HEK293 (cell line): ENCODE measurements around the gene ACTRT2.
A peak's percentile ranks its signal among the peaks of the same experiment; 100 is the strongest.

ENCODE experiments used
- BCL11B ChIP-seq: fragments of 450-650 bp; formaldehyde crosslinking; IDR thresholded peaks from 2 replicates; pipeline ENCODE4 v1.5.1; 2016; ENCODE audit warnings: low read depth, missing biosample characterization, missing genetic modification characterization
- HOXD13 ChIP-seq: sonication (generic); formaldehyde crosslinking; IDR thresholded peaks from 2 replicates; pipeline ENCODE4 v1.8.0; 2022; ENCODE audit warnings: missing genetic modification reagents, borderline replicate concordance
- KLF1 ChIP-seq: fragments of 450-650 bp; formaldehyde crosslinking; IDR thresholded peaks from 2 replicates; pipeline ENCODE4 v1.5.1; 2016; ENCODE audit warnings: missing biosample characterization, missing genetic modification characterization
- ZBTB1 ChIP-seq: fragments of 450-650 bp; formaldehyde crosslinking; IDR thresholded peaks from 2 replicates; pipeline ENCODE4 v1.5.1; 2016; ENCODE audit warnings: missing biosample characterization, missing genetic modification characterization
- ZBTB21 ChIP-seq: fragments of 450-650 bp; formaldehyde crosslinking; IDR thresholded peaks from 2 replicates; pipeline ENCODE4 v1.5.1; 2017; ENCODE audit warnings: missing biosample characterization, missing genetic modification characterization
- ZFP37 ChIP-seq: fragments of 450-650 bp; formaldehyde crosslinking; IDR thresholded peaks from 2 replicates; pipeline ENCODE4 v1.5.1; 2016; ENCODE audit warnings: missing biosample characterization, missing genetic modification characterization
- ZFP41 ChIP-seq: fragments of 450-650 bp; formaldehyde crosslinking; IDR thresholded peaks from 2 replicates; pipeline ENCODE4 v1.5.1; 2016; ENCODE audit warnings: missing biosample characterization, missing genetic modification characterization, borderline replicate concordance
- ZIC2 ChIP-seq: fragments of 450-650 bp; formaldehyde crosslinking; IDR thresholded peaks from 2 replicates; pipeline ENCODE4 v1.5.1; 2016; ENCODE audit warnings: missing biosample characterization, missing genetic modification characterization
- ZNF10 ChIP-seq: fragments of 450-650 bp; formaldehyde crosslinking; IDR thresholded peaks from 2 replicates; pipeline ENCODE4 v1.5.1; 2017; ENCODE audit warnings: missing biosample characterization, missing genetic modification characterization
- ZNF112 ChIP-seq: fragments of 450-650 bp; formaldehyde crosslinking; IDR thresholded peaks from 2 replicates; pipeline ENCODE4 v1.5.0; 2017; ENCODE audit warnings: missing biosample characterization, missing genetic modification characterization
- ZNF133 ChIP-seq: fragments of 450-650 bp; formaldehyde crosslinking; IDR thresholded peaks from 2 replicates; pipeline ENCODE4 v1.5.1; 2016; ENCODE audit warnings: missing biosample characterization, missing genetic modification characterization
- ZNF16 ChIP-seq: fragments of 450-650 bp; formaldehyde crosslinking; IDR thresholded peaks from 2 replicates; pipeline ENCODE4 v1.5.1; 2016; ENCODE audit warnings: low read depth, missing biosample characterization, missing genetic modification characterization
- ZNF184 ChIP-seq: fragments of 450-650 bp; IDR thresholded peaks from 2 replicates; pipeline ENCODE4 v1.5.1; 2018; ENCODE audit warnings: missing biosample characterization, mild to moderate bottlenecking, missing genetic modification characterization
- ZNF211 ChIP-seq: fragments of 450-650 bp; formaldehyde crosslinking; IDR thresholded peaks from 2 replicates; pipeline ENCODE4 v1.5.1; 2016; ENCODE audit warnings: low read depth, missing biosample characterization, missing genetic modification characterization
- ZNF23 ChIP-seq: fragments of 450-650 bp; formaldehyde crosslinking; IDR thresholded peaks from 2 replicates; pipeline ENCODE4 v1.5.1; 2016; ENCODE audit warnings: missing biosample characterization, missing genetic modification characterization, borderline replicate concordance
- ZNF37A ChIP-seq: fragments of 450-650 bp; IDR thresholded peaks from 2 replicates; pipeline ENCODE4 v1.5.1; 2018; ENCODE audit warnings: missing biosample characterization, missing genetic modification characterization
- ZNF473 ChIP-seq: fragments of 450-650 bp; formaldehyde crosslinking; IDR thresholded peaks from 2 replicates; pipeline ENCODE4 v1.5.1; 2017; ENCODE audit warnings: missing biosample characterization, missing genetic modification characterization
- ZNF501 ChIP-seq: fragments of 450-650 bp; formaldehyde crosslinking; IDR thresholded peaks from 2 replicates; pipeline ENCODE4 v1.5.1; 2016; ENCODE audit warnings: missing biosample characterization, missing genetic modification characterization
- ZNF521 ChIP-seq: fragments of 450-650 bp; formaldehyde crosslinking; IDR thresholded peaks from 2 replicates; pipeline ENCODE4 v1.5.1; 2017; ENCODE audit warnings: missing biosample characterization, mild to moderate bottlenecking, missing genetic modification characterization
- ZNF560 ChIP-seq: fragments of 450-650 bp; formaldehyde crosslinking; IDR thresholded peaks from 2 replicates; pipeline ENCODE4 v1.5.1; 2017; ENCODE audit warnings: missing biosample characterization, missing genetic modification characterization, borderline replicate concordance
- ZNF571 ChIP-seq: fragments of 450-650 bp; formaldehyde crosslinking; IDR thresholded peaks from 2 replicates; pipeline ENCODE4 v1.5.0; 2017; ENCODE audit warnings: missing biosample characterization, missing genetic modification characterization
- ZNF596 ChIP-seq: fragments of 450-650 bp; IDR thresholded peaks from 2 replicates; pipeline ENCODE4 v1.5.0; 2018; ENCODE audit warnings: missing biosample characterization, mild to moderate bottlenecking, missing genetic modification characterization, moderate library complexity
- ZNF610 ChIP-seq: fragments of 450-650 bp; formaldehyde crosslinking; IDR thresholded peaks from 2 replicates; pipeline ENCODE4 v1.5.1; 2016; ENCODE audit warnings: missing biosample characterization, missing genetic modification characterization, borderline replicate concordance
- ZNF677 ChIP-seq: fragments of 450-650 bp; IDR thresholded peaks from 2 replicates; pipeline ENCODE4 v1.5.0; 2018; ENCODE audit warnings: missing biosample characterization, mild to moderate bottlenecking, missing genetic modification characterization, moderate library complexity
- ZNF701 ChIP-seq: fragments of 450-650 bp; formaldehyde crosslinking; IDR thresholded peaks from 2 replicates; pipeline ENCODE4 v1.5.1; 2016; ENCODE audit warnings: missing biosample characterization, missing genetic modification characterization
- ZNF791 ChIP-seq: fragments of 450-650 bp; formaldehyde crosslinking; IDR thresholded peaks from 2 replicates; pipeline ENCODE4 v1.5.1; 2016; ENCODE audit warnings: missing biosample characterization, missing genetic modification characterization
- ZNF792 ChIP-seq: fragments of 450-650 bp; formaldehyde crosslinking; IDR thresholded peaks from 2 replicates; pipeline ENCODE4 v1.5.1; 2016; ENCODE audit warnings: missing biosample characterization, missing genetic modification characterization
- ZNF837 ChIP-seq: fragments of 450-650 bp; formaldehyde crosslinking; IDR thresholded peaks from 2 replicates; pipeline ENCODE4 v1.5.1; 2016; ENCODE audit warnings: missing biosample characterization, missing genetic modification characterization
- TF ChIP-seq, protein P1 (sequence below): fragments of 450-650 bp; formaldehyde crosslinking; IDR thresholded peaks from 2 replicates; pipeline ENCODE4 v1.5.1; 2017; ENCODE audit warnings: missing biosample characterization, missing genetic modification characterization
- TF ChIP-seq, protein P2 (sequence below): fragments of 450-650 bp; formaldehyde crosslinking; IDR thresholded peaks from 2 replicates; pipeline ENCODE4 v1.5.1; 2016; ENCODE audit warnings: missing biosample characterization, missing genetic modification characterization
- TF ChIP-seq, protein P3 (sequence below): sonication (generic); formaldehyde crosslinking; IDR thresholded peaks from 2 replicates; pipeline ENCODE4 v1.8.1; 2022; ENCODE audit warnings: mild to moderate bottlenecking, moderate library complexity, missing genetic modification reagents
- TF ChIP-seq, protein P4 (sequence below): fragments of 450-650 bp; formaldehyde crosslinking; IDR thresholded peaks from 2 replicates; pipeline ENCODE4 v1.5.1; 2016; ENCODE audit warnings: missing biosample characterization, missing genetic modification characterization
- TF ChIP-seq, protein P5 (sequence below): fragments of 450-650 bp; formaldehyde crosslinking; IDR thresholded peaks from 2 replicates; pipeline ENCODE4 v1.5.1; 2016; ENCODE audit warnings: missing biosample characterization, missing genetic modification characterization
- TF ChIP-seq, protein P6 (sequence below): fragments of 450-650 bp; formaldehyde crosslinking; IDR thresholded peaks from 2 replicates; pipeline ENCODE4 v1.5.1; 2016; ENCODE audit warnings: missing biosample characterization, missing genetic modification characterization

Gene ACTRT2

DNA sequence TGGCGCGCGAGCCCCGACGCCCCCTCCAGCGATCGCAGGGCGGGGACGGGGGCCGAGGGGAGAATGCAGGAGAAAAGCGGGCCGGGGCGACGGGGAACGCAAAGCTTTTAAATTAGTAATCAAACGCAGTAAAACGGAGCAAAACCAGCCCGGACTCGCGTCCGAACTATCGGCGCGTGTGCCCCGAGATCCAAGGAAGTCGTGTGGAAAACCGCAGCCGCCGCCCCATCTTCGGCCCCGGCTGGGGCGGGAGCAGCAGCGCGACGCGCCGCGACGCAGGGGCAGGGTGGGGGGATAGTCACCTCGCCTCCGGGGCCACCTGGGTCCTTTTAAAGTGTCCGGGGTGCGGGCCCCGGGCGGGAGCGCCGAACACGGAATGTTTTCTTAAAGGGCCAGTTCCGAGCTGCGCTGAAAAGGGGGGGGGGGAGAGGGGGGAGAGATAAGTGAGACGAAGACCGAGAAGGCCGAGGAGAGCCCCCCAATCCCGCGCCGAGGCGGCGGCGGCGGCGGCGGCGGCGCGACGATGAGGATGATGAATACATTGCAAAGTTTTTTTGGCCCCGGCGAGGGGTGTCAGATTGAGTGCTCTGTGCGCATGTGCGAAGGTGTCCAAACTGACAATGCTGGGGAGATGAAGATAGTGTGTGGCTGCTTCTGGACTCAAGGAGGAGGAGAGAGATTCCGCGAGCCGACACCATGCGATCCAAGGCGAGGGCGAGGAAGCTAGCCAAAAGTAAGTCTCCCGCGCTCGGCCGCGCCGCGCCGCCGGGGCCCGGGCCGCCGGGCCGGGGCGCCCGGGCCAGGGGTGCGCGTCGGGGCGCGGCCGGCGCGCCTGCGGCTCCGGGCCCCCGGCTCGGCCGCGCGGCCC, 47.5 kb downstream of the ACTRT2 start, which contains the start of gene PRDM16 (continued):
- TF ChIP-seq ZNF571 (tag by site-specific recombination) (no peak), ZFP41 (no peak), ZNF133 (tag by site-specific recombination) (no peak), BCL11B (tag by site-specific recombination) (no peak), ZNF37A (no peak), ZNF23 (no peak), ZNF610 (tag by site-specific recombination) (no peak), KLF1 (tag by site-specific recombination) (peak; percentile 79), ZNF792 (tag by site-specific recombination) (no peak), ZNF501 (no peak), ZNF10 (no peak), ZNF596 (tag by site-specific recombination) (no peak), ZFP37 (no peak), HOXD13 (CRISPR knock-in tag) (no peak), ZNF677 (tag by site-specific recombination) (no peak), ZNF521 (tag by site-specific recombination) (no peak), ZBTB21 (tag by site-specific recombination) (no peak), ZNF184 (tag by site-specific recombination) (no peak), ZIC2 (tag by site-specific recombination) (no peak), ZNF211 (tag by site-specific recombination) (no peak), ZBTB1 (no peak), ZNF16 (tag by site-specific recombination) (no peak), ZNF791 (tag by site-specific recombination) (no peak), ZNF473 (tag by site-specific recombination) (no peak), ZNF837 (no peak), ZNF112 (tag by site-specific recombination) (no peak), ZNF560 (no peak), ZNF701 (tag by site-specific recombination) (no peak)
- TF ChIP-seq, protein P1, sequence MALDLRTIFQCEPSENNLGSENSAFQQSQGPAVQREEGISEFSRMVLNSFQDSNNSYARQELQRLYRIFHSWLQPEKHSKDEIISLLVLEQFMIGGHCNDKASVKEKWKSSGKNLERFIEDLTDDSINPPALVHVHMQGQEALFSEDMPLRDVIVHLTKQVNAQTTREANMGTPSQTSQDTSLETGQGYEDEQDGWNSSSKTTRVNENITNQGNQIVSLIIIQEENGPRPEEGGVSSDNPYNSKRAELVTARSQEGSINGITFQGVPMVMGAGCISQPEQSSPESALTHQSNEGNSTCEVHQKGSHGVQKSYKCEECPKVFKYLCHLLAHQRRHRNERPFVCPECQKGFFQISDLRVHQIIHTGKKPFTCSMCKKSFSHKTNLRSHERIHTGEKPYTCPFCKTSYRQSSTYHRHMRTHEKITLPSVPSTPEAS (tag by site-specific recombination): no peak
- TF ChIP-seq, protein P2, sequence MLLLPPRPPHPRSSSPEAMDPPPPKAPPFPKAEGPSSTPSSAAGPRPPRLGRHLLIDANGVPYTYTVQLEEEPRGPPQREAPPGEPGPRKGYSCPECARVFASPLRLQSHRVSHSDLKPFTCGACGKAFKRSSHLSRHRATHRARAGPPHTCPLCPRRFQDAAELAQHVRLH (tag by site-specific recombination): no peak
- TF ChIP-seq, protein P3, sequence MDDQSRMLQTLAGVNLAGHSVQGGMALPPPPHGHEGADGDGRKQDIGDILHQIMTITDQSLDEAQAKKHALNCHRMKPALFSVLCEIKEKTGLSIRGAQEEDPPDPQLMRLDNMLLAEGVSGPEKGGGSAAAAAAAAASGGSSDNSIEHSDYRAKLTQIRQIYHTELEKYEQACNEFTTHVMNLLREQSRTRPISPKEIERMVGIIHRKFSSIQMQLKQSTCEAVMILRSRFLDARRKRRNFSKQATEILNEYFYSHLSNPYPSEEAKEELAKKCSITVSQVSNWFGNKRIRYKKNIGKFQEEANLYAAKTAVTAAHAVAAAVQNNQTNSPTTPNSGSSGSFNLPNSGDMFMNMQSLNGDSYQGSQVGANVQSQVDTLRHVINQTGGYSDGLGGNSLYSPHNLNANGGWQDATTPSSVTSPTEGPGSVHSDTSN (CRISPR knock-in tag): no peak
- TF ChIP-seq, protein P4, sequence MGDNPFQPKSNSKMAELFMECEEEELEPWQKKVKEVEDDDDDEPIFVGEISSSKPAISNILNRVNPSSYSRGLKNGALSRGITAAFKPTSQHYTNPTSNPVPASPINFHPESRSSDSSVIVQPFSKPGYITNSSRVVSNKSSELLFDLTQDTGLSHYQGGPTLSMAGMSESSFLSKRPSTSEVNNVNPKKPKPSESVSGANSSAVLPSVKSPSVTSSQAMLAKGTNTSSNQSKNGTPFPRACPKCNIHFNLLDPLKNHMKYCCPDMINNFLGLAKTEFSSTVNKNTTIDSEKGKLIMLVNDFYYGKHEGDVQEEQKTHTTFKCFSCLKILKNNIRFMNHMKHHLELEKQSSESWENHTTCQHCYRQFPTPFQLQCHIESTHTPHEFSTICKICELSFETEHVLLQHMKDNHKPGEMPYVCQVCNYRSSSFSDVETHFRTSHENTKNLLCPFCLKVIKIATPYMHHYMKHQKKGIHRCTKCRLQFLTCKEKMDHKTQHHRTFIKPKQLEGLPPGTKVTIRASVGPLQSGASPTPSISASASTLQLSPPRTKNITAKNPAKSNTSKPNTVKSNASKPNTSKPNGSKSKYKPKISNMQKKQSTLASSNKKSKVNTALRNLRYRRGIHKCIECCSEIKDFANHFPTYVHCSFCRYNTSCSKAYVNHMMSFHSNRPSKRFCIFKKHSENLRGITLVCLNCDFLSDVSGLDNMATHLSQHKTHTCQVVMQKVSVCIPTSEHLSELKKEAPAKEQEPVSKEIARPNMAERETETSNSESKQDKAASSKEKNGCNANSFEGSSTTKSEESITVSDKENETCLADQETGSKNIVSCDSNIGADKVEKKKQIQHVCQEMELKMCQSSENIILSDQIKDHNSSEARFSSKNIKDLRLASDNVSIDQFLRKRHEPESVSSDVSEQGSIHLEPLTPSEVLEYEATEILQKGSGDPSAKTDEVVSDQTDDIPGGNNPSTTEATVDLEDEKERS (tag by site-specific recombination): no peak
- TF ChIP-seq, protein P5, sequence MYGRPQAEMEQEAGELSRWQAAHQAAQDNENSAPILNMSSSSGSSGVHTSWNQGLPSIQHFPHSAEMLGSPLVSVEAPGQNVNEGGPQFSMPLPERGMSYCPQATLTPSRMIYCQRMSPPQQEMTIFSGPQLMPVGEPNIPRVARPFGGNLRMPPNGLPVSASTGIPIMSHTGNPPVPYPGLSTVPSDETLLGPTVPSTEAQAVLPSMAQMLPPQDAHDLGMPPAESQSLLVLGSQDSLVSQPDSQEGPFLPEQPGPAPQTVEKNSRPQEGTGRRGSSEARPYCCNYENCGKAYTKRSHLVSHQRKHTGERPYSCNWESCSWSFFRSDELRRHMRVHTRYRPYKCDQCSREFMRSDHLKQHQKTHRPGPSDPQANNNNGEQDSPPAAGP: no peak
- TF ChIP-seq, protein P6, sequence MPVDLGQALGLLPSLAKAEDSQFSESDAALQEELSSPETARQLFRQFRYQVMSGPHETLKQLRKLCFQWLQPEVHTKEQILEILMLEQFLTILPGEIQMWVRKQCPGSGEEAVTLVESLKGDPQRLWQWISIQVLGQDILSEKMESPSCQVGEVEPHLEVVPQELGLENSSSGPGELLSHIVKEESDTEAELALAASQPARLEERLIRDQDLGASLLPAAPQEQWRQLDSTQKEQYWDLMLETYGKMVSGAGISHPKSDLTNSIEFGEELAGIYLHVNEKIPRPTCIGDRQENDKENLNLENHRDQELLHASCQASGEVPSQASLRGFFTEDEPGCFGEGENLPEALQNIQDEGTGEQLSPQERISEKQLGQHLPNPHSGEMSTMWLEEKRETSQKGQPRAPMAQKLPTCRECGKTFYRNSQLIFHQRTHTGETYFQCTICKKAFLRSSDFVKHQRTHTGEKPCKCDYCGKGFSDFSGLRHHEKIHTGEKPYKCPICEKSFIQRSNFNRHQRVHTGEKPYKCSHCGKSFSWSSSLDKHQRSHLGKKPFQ (tag by site-specific recombination): no peak
